Muscle of leg (tissue), 11 donors: ENCODE measurements around the gene LCORL. TPM values are rescaled to one million over a fixed set of nuclear protein-coding genes. Genes with fewer than 3 reads are reported as not detected.

Experiments used
- DNase-seq: peaks from one replicate; pipeline ENCODE4 v3.0.0; 2013
- H3K27ac ChIP-seq: one replicate; pipeline ENCODE4 v1.5.1; 2013; ENCODE audit warnings: mild to moderate bottlenecking, low read length, control low read depth
- H3K27me3 ChIP-seq: one replicate; pipeline ENCODE4 v1.6.1; 2013; ENCODE audit warnings: low read length; ENCODE audit not compliant: control insufficient read depth, insufficient read depth
- H3K36me3 ChIP-seq: one replicate; pipeline ENCODE4 v1.6.1; 2013; ENCODE audit warnings: low read length; ENCODE audit not compliant: control insufficient read depth, insufficient read depth
- H3K4me1 ChIP-seq: one replicate; pipeline ENCODE4 v1.6.1; 2013; ENCODE audit warnings: low read length; ENCODE audit not compliant: control insufficient read depth, insufficient read depth
- H3K4me3 ChIP-seq: one replicate; pipeline ENCODE4 v1.5.1; 2013; ENCODE audit warnings: low read length, control low read depth
- H3K9me3 ChIP-seq: replicated peaks from 2 replicates; pipeline ENCODE4 v1.6.1; 2013; ENCODE audit warnings: low read depth, low read length; ENCODE audit not compliant: control insufficient read depth
- WGBS: methylation state at CpG from one replicate; pipeline ENCODE4 v1.1.5; 2013; ENCODE audit warnings: missing lambda C conversion rate; ENCODE audit not compliant: insufficient coverage; 5-methylcytosine and 5-hydroxymethylcytosine counted together
- polyA plus RNA-seq, 8 donors: library from polyadenylated mRNA; unstranded; fragments of 120-200 nt; gene quantifications; one replicate each; pipeline versions ENCODE4 v1.2.1 to v1.2.3, GENCODE V29; 2013; ENCODE audit warnings: inconsistent platforms in 1 of 8, low replicate concordance in 1 of 8; ENCODE audit not compliant: insufficient read length in 8 of 8, insufficient read depth in 1 of 8
- total RNA-seq: library from RNA; stranded (reverse); fragments of 120-200 nt; gene quantifications from one replicate; pipeline ENCODE4 v1.2.4, GENCODE V29; 2013

LCORL gene
- total and polyA plus RNA-seq, 9 donors = 9.4 to 16.4 (median 10.5) TPM

GRCh38 chr4:17823871-17824669, 197.5 kb downstream of the LCORL start:
- WGBS = no CpG with 5 or more reads among the region's 1 CpG
- DNase-seq = no peak

GRCh38 chr4:17817027-17817426, 204.5 kb downstream of the LCORL start:
- Histone ChIP-seq H3K27me3 (no peaks in the 10 kb centered on the region), H3K4me3 (no peak overlapping the region), H3K4me1 (no peaks in the 10 kb centered on the region), H3K9me3 (no peaks in the 10 kb centered on the region), H3K36me3 (peaks cover 4% of the 10 kb centered on the region), H3K27ac (no peak overlapping the region)
- WGBS = no CpG with 5 or more reads among the region's 5 CpGs
- DNase-seq = peak; percentile 68

More at GRCh38 chr4:17823871-17824669, 197.5 kb downstream of the LCORL start:
- H3K4me3 ChIP-seq = no peak overlapping the region
- no peaks in the 10 kb centered on the region for H3K4me1 ChIP-seq
- no peaks in the 10 kb centered on the region for H3K9me3 ChIP-seq
- H3K27me3 ChIP-seq = no peaks in the 10 kb centered on the region
- no peaks in the 10 kb centered on the region for H3K36me3 ChIP-seq
- H3K27ac ChIP-seq = no peak overlapping the region

- H3K9me3 ChIP-seq = no peaks in the 10 kb centered on the region
- peaks cover 3% of the 10 kb centered on the region for H3K4me1 ChIP-seq
- no peaks in the 10 kb centered on the region for H3K27me3 ChIP-seq
- no peak for DNase-seq
- no peak overlapping the region for H3K4me3 ChIP-seq
- peaks cover 4% of the 10 kb centered on the region for H3K36me3 ChIP-seq
- no peak overlapping the region for H3K27ac ChIP-seq
- WGBS = 95% methylated on average over 12 of the region's 12 CpGs
Measured at GRCh38 chr4:17816142-17816541, 205.4 kb downstream of the LCORL start.

- H3K36me3 ChIP-seq = peaks cover 4% of the 10 kb centered on the region
- no peaks in the 10 kb centered on the region for H3K9me3 ChIP-seq
- no peaks in the 10 kb centered on the region for H3K27me3 ChIP-seq
- H3K4me3 ChIP-seq = no peak overlapping the region
- peaks cover 6% of the 10 kb centered on the region for H3K4me1 ChIP-seq
- no peak overlapping the region for H3K27ac ChIP-seq
- WGBS = 29% methylated on average over 1 of the region's 3 CpGs
- no peak for DNase-seq
Measured at GRCh38 chr4:17814140-17814539, 207.4 kb downstream of the LCORL start.

- H3K36me3 ChIP-seq = peaks cover 7% of the 10 kb centered on the region
- no peak for DNase-seq
- no peaks in the 10 kb centered on the region for H3K27me3 ChIP-seq
- H3K4me3 ChIP-seq = no peak overlapping the region
- H3K27ac ChIP-seq = no peak overlapping the region
- 90% methylated on average over 2 of the region's 3 CpGs for WGBS
- no peaks in the 10 kb centered on the region for H3K9me3 ChIP-seq
- peaks cover 10% of the 10 kb centered on the region for H3K4me1 ChIP-seq
Measured at GRCh38 chr4:17812801-17813200, 208.8 kb downstream of the LCORL start.

- Histone ChIP-seq H3K27ac (no peak overlapping the region), H3K9me3 (no peaks in the 10 kb centered on the region), H3K4me1 (peaks cover 10% of the 10 kb centered on the region), H3K4me3 (peak overlapping the region; percentile 81), H3K27me3 (no peaks in the 10 kb centered on the region), H3K36me3 (peaks cover 10% of the 10 kb centered on the region)
- no peak for DNase-seq
- WGBS = no CpG with 5 or more reads among the region's 3 CpGs
Measured at GRCh38 chr4:17812125-17812524, 209.4 kb downstream of the LCORL start.

- H3K4me3 ChIP-seq = peak overlapping the region; percentile 81
- DNase-seq = peak; percentile 53
- no peaks in the 10 kb centered on the region for H3K27me3 ChIP-seq
- peaks cover 10% of the 10 kb centered on the region for H3K4me1 ChIP-seq
- H3K9me3 ChIP-seq = no peaks in the 10 kb centered on the region
- peak overlapping the region; percentile 68 for H3K27ac ChIP-seq
- peaks cover 8% of the 10 kb centered on the region for H3K36me3 ChIP-seq
- WGBS = 0% methylated on average over 43 of the region's 48 CpGs
Measured at GRCh38 chr4:17811078-17811603, 210.4 kb downstream of the LCORL start.

- Histone ChIP-seq H3K9me3 (no peaks in the 10 kb centered on the region), H3K4me3 (peak within 1 kb of the TSS; percentile 81), H3K27ac (peak within 1 kb of the TSS; percentile 98), H3K36me3 (peaks cover 6% of the 10 kb centered on the region), H3K4me1 (peaks cover 10% of the 10 kb centered on the region), H3K27me3 (no peaks in the 10 kb centered on the region)
- under 1% methylated on average over 69 of the region's 69 CpGs for WGBS
- DNase-seq = peak; percentile 100
Measured at GRCh38 chr4:17810260-17811077, 211.1 kb downstream of the LCORL start, which contains the start of the genes DCAF16 and NCAPG. Gene DCAF16 (minus strand): TSS chr4:17810757. CDS start chr4:17804141, 6,616 bp downstream. Gene NCAPG (plus strand): TSS chr4:17810979. CDS start chr4:17811078, 99 bp downstream.

GRCh38 chr4:17809667-17810066, 211.9 kb downstream of the LCORL start:
- Histone ChIP-seq H3K9me3 (no peaks in the 10 kb centered on the region), H3K4me3 (peak overlapping the region; percentile 81), H3K27me3 (no peaks in the 10 kb centered on the region), H3K36me3 (peaks cover 6% of the 10 kb centered on the region), H3K4me1 (peaks cover 10% of the 10 kb centered on the region), H3K27ac (peak overlapping the region; percentile 98)
- no peak for DNase-seq
- no CpG with 5 or more reads among the region's 7 CpGs for WGBS

GRCh38 chr4:17807446-17807845, 214.1 kb downstream of the LCORL start:
- Histone ChIP-seq H3K9me3 (no peaks in the 10 kb centered on the region), H3K27ac (no peak overlapping the region), H3K4me3 (no peak overlapping the region), H3K27me3 (no peaks in the 10 kb centered on the region), H3K4me1 (peaks cover 10% of the 10 kb centered on the region), H3K36me3 (peaks cover 25% of the 10 kb centered on the region)
- WGBS = no CpG with 5 or more reads among the region's 6 CpGs
- DNase-seq = no peak
